ENCODE data around the gene TMEM219.

TMEM219 gene

DNA sequence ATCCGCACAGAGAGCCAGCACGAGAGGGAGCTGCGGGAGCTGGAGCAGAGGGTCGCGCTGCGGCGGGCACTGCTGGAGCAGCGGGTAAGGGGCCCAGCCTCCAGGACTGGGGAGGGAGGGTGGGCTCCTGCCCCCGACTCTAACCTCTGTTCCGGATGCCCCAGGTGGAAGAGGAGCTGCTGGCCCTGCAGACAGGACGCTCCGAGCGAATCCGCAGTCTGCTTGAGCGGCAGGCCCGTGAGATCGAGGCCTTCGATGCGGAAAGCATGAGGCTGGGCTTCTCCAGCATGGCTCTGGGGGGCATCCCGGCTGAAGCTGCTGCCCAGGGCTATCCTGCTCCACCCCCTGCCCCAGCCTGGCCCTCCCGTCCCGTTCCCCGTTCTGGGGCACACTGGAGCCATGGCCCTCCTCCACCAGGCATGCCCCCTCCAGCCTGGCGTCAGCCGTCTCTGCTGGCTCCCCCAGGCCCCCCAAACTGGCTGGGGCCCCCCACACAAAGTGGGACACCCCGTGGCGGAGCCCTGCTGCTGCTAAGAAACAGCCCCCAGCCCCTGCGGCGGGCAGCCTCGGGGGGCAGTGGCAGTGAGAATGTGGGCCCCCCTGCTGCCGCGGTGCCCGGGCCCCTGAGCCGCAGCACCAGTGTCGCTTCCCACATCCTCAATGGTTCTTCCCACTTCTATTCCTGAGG is 29.1 kb downstream of the TMEM219 start:
- no peak overlapping the region for H2AFZ ChIP-seq (ENCODE audit: low read length)
- H3K27ac ChIP-seq (ENCODE audit: low read depth, low read length, poor library complexity, severe bottlenecking) = no peak overlapping the region
- H3K9me3 ChIP-seq (ENCODE audit: low read length) = no peaks in the 10 kb centered on the region
- no peaks in the 10 kb centered on the region for H3F3A ChIP-seq (ENCODE audit: insufficient read depth, low read length)
- H3K79me2 ChIP-seq (ENCODE audit: insufficient read depth, low read length) = no peaks in the 10 kb centered on the region
- H3K9me2 ChIP-seq (ENCODE audit: low read depth, low read length) = no peaks in the 10 kb centered on the region
- H3K4me2 ChIP-seq (ENCODE audit: low read length) = no peak overlapping the region
- no peak overlapping the region for H3K9ac ChIP-seq (ENCODE audit: low read length)
- no peak overlapping the region for H3K4me3 ChIP-seq (ENCODE audit: low read depth, low read length, poor library complexity, severe bottlenecking)
- TF ChIP-seq EZH2 (IDR thresholded peaks at IDR 0.05; ENCODE audit: borderline replicate concordance, low read length) = no peak
- TF ChIP-seq, protein P1, sequence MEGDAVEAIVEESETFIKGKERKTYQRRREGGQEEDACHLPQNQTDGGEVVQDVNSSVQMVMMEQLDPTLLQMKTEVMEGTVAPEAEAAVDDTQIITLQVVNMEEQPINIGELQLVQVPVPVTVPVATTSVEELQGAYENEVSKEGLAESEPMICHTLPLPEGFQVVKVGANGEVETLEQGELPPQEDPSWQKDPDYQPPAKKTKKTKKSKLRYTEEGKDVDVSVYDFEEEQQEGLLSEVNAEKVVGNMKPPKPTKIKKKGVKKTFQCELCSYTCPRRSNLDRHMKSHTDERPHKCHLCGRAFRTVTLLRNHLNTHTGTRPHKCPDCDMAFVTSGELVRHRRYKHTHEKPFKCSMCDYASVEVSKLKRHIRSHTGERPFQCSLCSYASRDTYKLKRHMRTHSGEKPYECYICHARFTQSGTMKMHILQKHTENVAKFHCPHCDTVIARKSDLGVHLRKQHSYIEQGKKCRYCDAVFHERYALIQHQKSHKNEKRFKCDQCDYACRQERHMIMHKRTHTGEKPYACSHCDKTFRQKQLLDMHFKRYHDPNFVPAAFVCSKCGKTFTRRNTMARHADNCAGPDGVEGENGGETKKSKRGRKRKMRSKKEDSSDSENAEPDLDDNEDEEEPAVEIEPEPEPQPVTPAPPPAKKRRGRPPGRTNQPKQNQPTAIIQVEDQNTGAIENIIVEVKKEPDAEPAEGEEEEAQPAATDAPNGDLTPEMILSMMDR (IDR thresholded peaks at IDR 0.05; ENCODE audit: low read length) = no peak
- no peaks in the 10 kb centered on the region for H4K20me1 ChIP-seq (ENCODE audit: insufficient read depth, low read length)
- peaks cover 19% of the 10 kb centered on the region for H3K4me1 ChIP-seq (ENCODE audit: insufficient read depth, low read length, severe bottlenecking)
- peaks cover 73% of the 10 kb centered on the region for H3K36me3 ChIP-seq (ENCODE audit: insufficient read depth, low read length)
- H3K27me3 ChIP-seq (ENCODE audit: insufficient read depth, low read length) = no peaks in the 10 kb centered on the region

DNA sequence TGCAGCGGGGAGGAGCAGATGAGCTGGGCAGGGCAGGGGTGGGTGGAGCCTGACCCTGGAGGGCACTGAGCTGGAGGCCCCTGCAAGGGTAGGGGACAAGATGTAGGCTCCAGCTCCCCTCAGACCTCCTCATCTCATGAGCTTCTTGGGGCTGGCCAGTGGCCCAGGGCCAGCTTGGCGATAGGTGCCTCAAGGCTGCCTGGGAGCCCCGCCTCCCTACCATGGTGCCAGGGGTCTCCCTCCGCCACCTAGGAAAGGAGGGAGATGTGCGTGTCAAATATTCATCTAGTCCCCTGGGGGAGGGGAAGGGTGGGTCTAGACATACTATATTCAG is 29.7 kb downstream of the TMEM219 start:
- H2AFZ ChIP-seq (ENCODE audit: low read length) = no peak overlapping the region
- no peak for TF ChIP-seq EZH2 (IDR thresholded peaks at IDR 0.05; ENCODE audit: borderline replicate concordance, low read length)
- TF ChIP-seq, protein P1 (IDR thresholded peaks at IDR 0.05; ENCODE audit: low read length) = no peak
- H3K36me3 ChIP-seq (ENCODE audit: insufficient read depth, low read length) = peaks cover 68% of the 10 kb centered on the region
- H3K9ac ChIP-seq (ENCODE audit: low read length) = no peak overlapping the region
- no peaks in the 10 kb centered on the region for H3K27me3 ChIP-seq (ENCODE audit: insufficient read depth, low read length)
- no peak overlapping the region for H3K4me3 ChIP-seq (ENCODE audit: low read depth, low read length, poor library complexity, severe bottlenecking)
- no peaks in the 10 kb centered on the region for H3K9me2 ChIP-seq (ENCODE audit: low read depth, low read length)
- no peaks in the 10 kb centered on the region for H3K79me2 ChIP-seq (ENCODE audit: insufficient read depth, low read length)
- H3K4me1 ChIP-seq (ENCODE audit: insufficient read depth, low read length, severe bottlenecking) = peaks cover 19% of the 10 kb centered on the region
- no peaks in the 10 kb centered on the region for H4K20me1 ChIP-seq (ENCODE audit: insufficient read depth, low read length)
- H3K27ac ChIP-seq (ENCODE audit: low read depth, low read length, poor library complexity, severe bottlenecking) = no peak overlapping the region
- no peaks in the 10 kb centered on the region for H3K9me3 ChIP-seq (ENCODE audit: low read length)
- H3F3A ChIP-seq (ENCODE audit: insufficient read depth, low read length) = no peaks in the 10 kb centered on the region
- no peak overlapping the region for H3K4me2 ChIP-seq (ENCODE audit: low read length)

DNA sequence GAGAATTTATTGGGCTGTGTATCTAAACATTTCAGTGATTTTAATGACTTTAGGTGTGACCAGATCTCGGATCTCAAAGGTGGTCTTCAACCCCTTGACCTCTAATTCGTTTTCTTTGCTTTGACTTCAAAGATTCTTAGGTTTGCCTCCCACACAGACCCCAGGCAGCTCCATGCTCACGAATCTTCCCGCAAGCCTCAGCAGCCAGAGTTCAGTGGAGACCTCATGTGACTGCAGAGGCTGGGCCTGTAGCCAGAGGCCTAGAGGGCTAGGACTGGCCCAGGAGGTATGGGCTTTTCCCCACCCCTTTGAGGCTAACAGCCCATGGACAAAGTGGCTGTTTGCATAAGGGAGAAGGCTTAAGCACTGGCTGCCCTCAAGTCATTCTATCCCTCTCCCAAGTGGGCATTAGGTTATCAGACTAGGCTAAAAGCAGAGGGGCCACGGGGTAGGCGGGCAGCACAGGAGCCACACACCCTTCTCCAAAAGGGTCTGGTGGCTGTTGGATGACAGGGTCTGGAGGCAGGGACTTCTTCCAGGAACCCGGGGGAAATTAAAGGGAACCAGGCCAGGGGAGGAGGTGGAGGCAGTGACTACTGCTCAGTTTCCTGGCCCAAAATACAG is 30.6 kb downstream of the TMEM219 start:
- no peak overlapping the region for H2AFZ ChIP-seq (ENCODE audit: low read length)
- H3F3A ChIP-seq (ENCODE audit: insufficient read depth, low read length) = no peaks in the 10 kb centered on the region
- H3K27me3 ChIP-seq (ENCODE audit: insufficient read depth, low read length) = no peaks in the 10 kb centered on the region
- H3K9me2 ChIP-seq (ENCODE audit: low read depth, low read length) = no peaks in the 10 kb centered on the region
- no peak overlapping the region for H3K4me2 ChIP-seq (ENCODE audit: low read length)
- no peak for TF ChIP-seq EZH2 (IDR thresholded peaks at IDR 0.05; ENCODE audit: borderline replicate concordance, low read length)
- TF ChIP-seq, protein P1 (IDR thresholded peaks at IDR 0.05; ENCODE audit: low read length) = no peak
- H3K79me2 ChIP-seq (ENCODE audit: insufficient read depth, low read length) = no peaks in the 10 kb centered on the region
- no peaks in the 10 kb centered on the region for H3K9me3 ChIP-seq (ENCODE audit: low read length)
- no peaks in the 10 kb centered on the region for H4K20me1 ChIP-seq (ENCODE audit: insufficient read depth, low read length)
- H3K9ac ChIP-seq (ENCODE audit: low read length) = no peak overlapping the region
- H3K4me3 ChIP-seq (ENCODE audit: low read depth, low read length, poor library complexity, severe bottlenecking) = no peak overlapping the region
- H3K4me1 ChIP-seq (ENCODE audit: insufficient read depth, low read length, severe bottlenecking) = peaks cover 27% of the 10 kb centered on the region
- H3K36me3 ChIP-seq (ENCODE audit: insufficient read depth, low read length) = peaks cover 64% of the 10 kb centered on the region
- no peak overlapping the region for H3K27ac ChIP-seq (ENCODE audit: low read depth, low read length, poor library complexity, severe bottlenecking)
